Thoracic aorta (tissue), 2 donors: ENCODE results near the gene CNTNAP2. TPM values are rescaled to one million over a fixed set of nuclear protein-coding genes. Genes with fewer than 3 reads are reported as not detected.

ENCODE experiments used
- ATAC-seq: fragments of 150-250 bp; one replicate; pipeline ENCODE4 v1.8.0; 2017; ENCODE audit warnings: low read depth; ENCODE audit not compliant: insufficient number of reproducible peaks, low FRiP score
- DNase-seq: peaks from one replicate; pipeline ENCODE4 v3.0.0-alpha.2; 2020; ENCODE audit warnings: low spot score
- H3K27ac ChIP-seq, 2 donors: fragments of 200-600 bp; sonication (generic); 1 replicate in 1 of 2; 2 replicates in 1 of 2; pipeline ENCODE4 v1.5.1; 2016; ENCODE audit warnings: mild to moderate bottlenecking in 2 of 2, moderate library complexity in 2 of 2
- H3K27me3 ChIP-seq: fragments of 200-600 bp; sonication (generic); replicated peaks from 2 replicates; pipeline ENCODE4 v1.6.0; 2016; ENCODE audit warnings: mild to moderate bottlenecking; ENCODE audit not compliant: insufficient read depth
- H3K36me3 ChIP-seq: fragments of 200-600 bp; sonication (generic); one replicate; pipeline ENCODE4 v1.5.1; 2016
- H3K4me1 ChIP-seq, 2 donors: fragments of 200-600 bp; sonication (generic); 1 replicate in 1 of 2; 2 replicates in 1 of 2; pipeline versions ENCODE4 v1.5.1 to v1.6.0; 2016; ENCODE audit warnings: low read depth in 2 of 2, mild to moderate bottlenecking in 1 of 2; ENCODE audit not compliant: control insufficient read depth in 1 of 2
- H3K4me3 ChIP-seq: fragments of 200-600 bp; sonication (generic); 2 replicates; pipeline ENCODE4 v1.5.1; 2016; ENCODE audit warnings: mild to moderate bottlenecking
- H3K9me3 ChIP-seq: fragments of 200-600 bp; sonication (generic); 2 replicates; pipeline ENCODE4 v1.5.1; 2016
- CTCF ChIP-seq: fragments of 200-600 bp; sonication (generic); IDR thresholded peaks from one replicate; pipeline ENCODE4 v1.5.1; 2019; ENCODE audit warnings: antibody characterized with exemption
- total RNA-seq, 2 donors: library from RNA; depleted of rRNA; stranded (reverse); fragments of >200 nt; gene quantifications; one replicate each; pipeline versions ENCODE4 v1.1.0 to v1.2.3, GENCODE V29; 2016

CNTNAP2 gene
- total RNA-seq, 2 donors from 2014 or later: not detected

- H3K36me3 ChIP-seq: no peaks in the 10 kb centered on the region
- peak; percentile 34 for TF ChIP-seq CTCF
- no peaks in the 10 kb centered on the region for H3K9me3 ChIP-seq
- H3K4me3 ChIP-seq: no peak overlapping the region
- DNase-seq (no peak), ATAC-seq (no peak)
- H3K27ac ChIP-seq: no peak overlapping the region
- H3K27me3 ChIP-seq: no peaks in the 10 kb centered on the region
- no peaks in the 10 kb centered on the region for H3K4me1 ChIP-seq
Measured at GRCh38 chr7:146090023-146090645, 26.5 kb upstream of the CNTNAP2 start.

DNA sequence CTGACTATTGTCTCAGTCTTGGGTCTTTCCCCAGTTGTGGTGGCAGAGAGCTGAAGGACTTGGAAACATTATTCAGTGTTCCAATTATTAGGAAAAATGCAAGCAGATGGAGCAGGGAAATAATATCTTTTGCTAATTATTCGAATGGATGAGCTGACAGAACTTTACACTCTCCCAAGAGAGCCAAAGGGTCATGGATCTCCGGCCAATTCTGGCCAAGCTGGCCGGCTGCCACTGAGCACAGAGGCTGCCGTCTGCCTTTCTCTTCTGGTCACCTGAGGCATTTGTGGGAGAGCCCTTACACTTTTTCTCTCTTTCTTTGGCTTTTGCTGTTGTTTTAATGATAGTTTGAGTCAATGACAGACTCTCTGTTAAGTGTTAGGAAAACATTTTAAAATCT, 22.2 kb upstream of the CNTNAP2 start:
- Histone ChIP-seq H3K27ac (no peak overlapping the region), H3K4me1 (no peaks in the 10 kb centered on the region), H3K27me3 (no peaks in the 10 kb centered on the region), H3K4me3 (no peak overlapping the region), H3K36me3 (no peaks in the 10 kb centered on the region), H3K9me3 (no peaks in the 10 kb centered on the region)
- no peak for TF ChIP-seq CTCF
- DNase-seq: no peak
- ATAC-seq: no peak

- Histone ChIP-seq H3K36me3 (no peaks in the 10 kb centered on the region), H3K4me1 (no peaks in the 10 kb centered on the region), H3K27me3 (no peaks in the 10 kb centered on the region), H3K9me3 (no peaks in the 10 kb centered on the region), H3K27ac (no peak overlapping the region), H3K4me3 (no peak overlapping the region)
- ATAC-seq (no peak), DNase-seq (no peak)
- TF ChIP-seq CTCF: no peak
Measured at GRCh38 chr7:146096994-146097393, 19.6 kb upstream of the CNTNAP2 start.

- no peaks in the 10 kb centered on the region for H3K9me3 ChIP-seq
- H3K36me3 ChIP-seq: no peaks in the 10 kb centered on the region
- H3K4me1 ChIP-seq: no peaks in the 10 kb centered on the region
- ATAC-seq (no peak), DNase-seq (no peak)
- no peak overlapping the region for H3K4me3 ChIP-seq
- no peak overlapping the region for H3K27ac ChIP-seq
- TF ChIP-seq CTCF: no peak
- no peaks in the 10 kb centered on the region for H3K27me3 ChIP-seq
Measured at GRCh38 chr7:146106319-146106718, 10.3 kb upstream of the CNTNAP2 start.

GRCh38 chr7:146112755-146113154, 3.8 kb upstream of the CNTNAP2 start:
- Histone ChIP-seq H3K4me1 (peaks cover 7 to 12% of the 10 kb centered on the region in 2 donors), H3K4me3 (no peak overlapping the region), H3K9me3 (no peaks in the 10 kb centered on the region), H3K27ac (no peak overlapping the region), H3K36me3 (no peaks in the 10 kb centered on the region), H3K27me3 (no peaks in the 10 kb centered on the region)
- no peak for TF ChIP-seq CTCF
- DNase-seq: no peak
- ATAC-seq: no peak
